IMR-90 (cell line): ENCODE measurements around the gene NEK4.

Experiments
- BHLHE40 ChIP-seq: fragments of 150-350 bp; IDR thresholded peaks from 2 replicates; pipeline ENCODE4 v1.6.1; 2016; ENCODE audit warnings: mild to moderate bottlenecking, low read depth, low read length
- CEBPB ChIP-seq: IDR thresholded peaks from 2 replicates; pipeline ENCODE4 v1.6.1; 2012; ENCODE audit warnings: low read depth, low read length, improper control_type of control experiment
- CTCF ChIP-seq: conservative IDR thresholded peaks from 2 replicates; pipeline ENCODE4 v1.5.1; 2012; ENCODE audit warnings: mild to moderate bottlenecking, low read depth, low read length, improper control_type of control experiment
- FOS ChIP-seq: fragments of 150-350 bp; IDR thresholded peaks from 2 replicates; pipeline ENCODE4 v1.6.1; 2016; ENCODE audit warnings: low read depth, low read length
- MAFK ChIP-seq: IDR thresholded peaks from 2 replicates; pipeline ENCODE4 v1.6.1; 2012; ENCODE audit warnings: low read depth, low read length, improper control_type of control experiment
- MXI1 ChIP-seq: IDR thresholded peaks from 2 replicates; pipeline ENCODE4 v1.6.1; 2012; ENCODE audit warnings: low read depth, mild to moderate bottlenecking, low read length, moderate library complexity, borderline replicate concordance
- POLR2A ChIP-seq: IDR thresholded peaks from 2 replicates; pipeline ENCODE4 v1.6.1; 2012; ENCODE audit warnings: mild to moderate bottlenecking, low read depth, low read length
- RAD21 ChIP-seq: IDR thresholded peaks from 2 replicates; pipeline ENCODE4 v1.6.1; 2012; ENCODE audit warnings: low read length, improper control_type of control experiment
- RFX5 ChIP-seq: IDR thresholded peaks from 2 replicates; pipeline ENCODE4 v1.8.0; 2012; ENCODE audit warnings: low read depth, mild to moderate bottlenecking, low read length, moderate library complexity
- SMC3 ChIP-seq: fragments of 150-350 bp; IDR thresholded peaks from 2 replicates; pipeline ENCODE4 v1.6.1; 2016; ENCODE audit warnings: low read depth, mild to moderate bottlenecking, antibody characterized with exemption, low read length, moderate library complexity
- TF ChIP-seq, protein P1 (sequence below): fragments of 150-350 bp; IDR thresholded peaks from 2 replicates; pipeline ENCODE4 v1.6.1; 2017; ENCODE audit warnings: mild to moderate bottlenecking, antibody characterized with exemption, low read length, low read depth
- TF ChIP-seq, protein P2 (sequence below): fragments of 150-350 bp; IDR thresholded peaks from 2 replicates; pipeline ENCODE4 v1.6.1; 2016; ENCODE audit warnings: low read depth, mild to moderate bottlenecking, low read length, moderate library complexity, borderline replicate concordance

DNA sequence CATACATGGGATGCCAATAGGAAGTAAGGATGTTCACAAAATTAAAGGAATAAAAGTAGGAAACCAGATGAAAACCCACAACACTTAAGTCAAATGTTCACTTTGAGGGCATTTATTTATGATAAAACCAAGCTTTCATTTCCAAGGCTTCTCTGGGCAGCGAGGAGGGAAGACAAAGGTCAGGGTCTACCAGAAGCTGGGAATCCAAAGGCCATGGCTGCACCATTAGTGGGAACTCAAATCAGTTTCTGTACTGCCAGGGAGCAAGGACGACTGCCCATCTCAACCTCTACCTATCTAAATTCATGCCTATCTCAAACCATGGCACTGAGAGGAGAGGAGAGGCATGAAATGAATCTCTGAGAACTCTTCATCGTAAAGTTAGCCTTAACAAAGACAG lies 107.6 kb downstream of the NEK4 start:
- no peak for TF ChIP-seq CTCF
- no peak for TF ChIP-seq MAFK
- no peak for TF ChIP-seq POLR2A
- no peak for TF ChIP-seq SMC3
- TF ChIP-seq CEBPB = no peak
- TF ChIP-seq RAD21 = no peak
- TF ChIP-seq FOS = no peak
- TF ChIP-seq, protein P1, sequence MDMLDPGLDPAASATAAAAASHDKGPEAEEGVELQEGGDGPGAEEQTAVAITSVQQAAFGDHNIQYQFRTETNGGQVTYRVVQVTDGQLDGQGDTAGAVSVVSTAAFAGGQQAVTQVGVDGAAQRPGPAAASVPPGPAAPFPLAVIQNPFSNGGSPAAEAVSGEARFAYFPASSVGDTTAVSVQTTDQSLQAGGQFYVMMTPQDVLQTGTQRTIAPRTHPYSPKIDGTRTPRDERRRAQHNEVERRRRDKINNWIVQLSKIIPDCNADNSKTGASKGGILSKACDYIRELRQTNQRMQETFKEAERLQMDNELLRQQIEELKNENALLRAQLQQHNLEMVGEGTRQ = no peak
- TF ChIP-seq MXI1 = no peak
- TF ChIP-seq RFX5 = no peak
- TF ChIP-seq, protein P2, sequence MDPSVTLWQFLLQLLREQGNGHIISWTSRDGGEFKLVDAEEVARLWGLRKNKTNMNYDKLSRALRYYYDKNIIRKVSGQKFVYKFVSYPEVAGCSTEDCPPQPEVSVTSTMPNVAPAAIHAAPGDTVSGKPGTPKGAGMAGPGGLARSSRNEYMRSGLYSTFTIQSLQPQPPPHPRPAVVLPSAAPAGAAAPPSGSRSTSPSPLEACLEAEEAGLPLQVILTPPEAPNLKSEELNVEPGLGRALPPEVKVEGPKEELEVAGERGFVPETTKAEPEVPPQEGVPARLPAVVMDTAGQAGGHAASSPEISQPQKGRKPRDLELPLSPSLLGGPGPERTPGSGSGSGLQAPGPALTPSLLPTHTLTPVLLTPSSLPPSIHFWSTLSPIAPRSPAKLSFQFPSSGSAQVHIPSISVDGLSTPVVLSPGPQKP = no peak
- TF ChIP-seq BHLHE40 = no peak
